Keratinocyte (primary cell): ENCODE results near the gene GAS6. TPM values are rescaled to one million over a fixed set of nuclear protein-coding genes. Genes with fewer than 3 reads are reported as not detected.
A peak's percentile ranks its signal among the peaks of the same experiment; 100 is the strongest.

Source experiments
- DNase-seq: peaks from one replicate; pipeline ENCODE4 v3.0.0-alpha.2; 2011; ENCODE audit warnings: low read depth, missing footprints, low spot score
- FAIRE-seq: peaks from 2 replicates; lab custom pipeline; 2011; peaks lifted over from hg19 to GRCh38; lab: Jason Lieb, UNC
- H2AFZ ChIP-seq: 2 replicates; pipeline ENCODE4 v1.6.0; 2012; ENCODE audit warnings: low read length, control low read depth, inconsistent platforms; ENCODE audit not compliant: control insufficient read depth
- H3K27ac ChIP-seq: 2 replicates; pipeline ENCODE4 v1.5.1; 2011; ENCODE audit warnings: low read length; ENCODE audit not compliant: control insufficient read depth, insufficient read depth
- H3K27me3 ChIP-seq: 3 replicates; pipeline ENCODE4 v1.6.0; 2011; ENCODE audit warnings: low read length; ENCODE audit not compliant: control insufficient read depth, insufficient read depth; ENCODE audit errors: extremely low read depth
- H3K36me3 ChIP-seq, 2 experiments: 2 replicates in 1 of 2; 3 replicates in 1 of 2; pipeline ENCODE4 v1.5.1; 2011; ENCODE audit warnings: low read length in 2 of 2, mild to moderate bottlenecking in 1 of 2; ENCODE audit not compliant: control insufficient read depth in 2 of 2, insufficient read depth in 2 of 2; ENCODE audit errors: extremely low read depth in 1 of 2
- H3K4me1 ChIP-seq: 3 replicates; pipeline ENCODE4 v1.5.1; 2011; ENCODE audit warnings: low read length; ENCODE audit not compliant: control insufficient read depth, insufficient read depth; ENCODE audit errors: extremely low read depth
- H3K4me2 ChIP-seq: 3 replicates; pipeline ENCODE4 v1.6.0; 2011; ENCODE audit warnings: low read depth, low read length; ENCODE audit not compliant: control insufficient read depth, insufficient read depth; ENCODE audit errors: extremely low read depth
- H3K4me3 ChIP-seq, 3 experiments: fragments of 200-600 bp in 1 of 3; sonication (generic) in 1 of 3; 2 replicates in 2 of 3; 3 replicates in 1 of 3; pipeline ENCODE4 v1.5.1; 2011 to 2016; ENCODE audit warnings: low read length in 3 of 3, mild to moderate bottlenecking in 3 of 3, control low read depth in 2 of 3, inconsistent platforms in 1 of 3, low read depth in 1 of 3, mixed read lengths in 1 of 3, mixed run types in 1 of 3, moderate library complexity in 1 of 3; ENCODE audit not compliant: control insufficient read depth in 2 of 3, insufficient read depth in 2 of 3; ENCODE audit errors: extremely low read depth in 1 of 3
- H3K79me2 ChIP-seq: 2 replicates; pipeline ENCODE4 v1.6.0; 2012; ENCODE audit warnings: low read length; ENCODE audit not compliant: control insufficient read depth, insufficient read depth
- H3K9ac ChIP-seq: 3 replicates; pipeline ENCODE4 v1.6.0; 2011; ENCODE audit warnings: low read length; ENCODE audit not compliant: control insufficient read depth, insufficient read depth; ENCODE audit errors: extremely low read depth
- H3K9me1 ChIP-seq: 3 replicates; pipeline ENCODE4 v1.6.0; 2011; ENCODE audit warnings: low read length; ENCODE audit not compliant: control insufficient read depth, insufficient read depth; ENCODE audit errors: extremely low read depth
- H3K9me3 ChIP-seq: 2 replicates; pipeline ENCODE4 v1.5.1; 2012; ENCODE audit warnings: low read depth, low read length; ENCODE audit not compliant: control insufficient read depth
- H4K20me1 ChIP-seq: 3 replicates; pipeline ENCODE4 v1.6.0; 2011; ENCODE audit warnings: low read length; ENCODE audit not compliant: control insufficient read depth, insufficient read depth; ENCODE audit errors: extremely low read depth
- EZH2 ChIP-seq: IDR thresholded peaks from one replicate; pipeline ENCODE4 v1.6.1; 2012; ENCODE audit warnings: inconsistent platforms, mild to moderate bottlenecking, low read length, moderate library complexity
- dilution Hi-C: fragments of 300-500 bp; cut with MboI; formaldehyde crosslinking; loops from one replicate; pipeline ENCODE4 v1.7.0; 2020; ENCODE audit warnings: low sequenced_read_pairs; ENCODE audit not compliant: extremely low pct_ligation_motif_present
- polyA plus RNA-seq, 5 experiments: library from polyadenylated mRNA; depleted of rRNA in 3 of 5; stranded (reverse) in 3 of 5; stranded (forward) in 1 of 5; unstranded in 1 of 5; fragments of >200 nt; gene quantifications; 1 replicate in 1 of 5; 2 replicates in 3 of 5; 3 replicates in 1 of 5; pipeline versions ENCODE4 v1.2.1 to v1.2.3, GENCODE V29; 2011 to 2012; ENCODE audit warnings: missing spikeins in 2 of 5, low read depth in 1 of 5, low replicate concordance in 1 of 5
- TF ChIP-seq, protein P1 (sequence below), 3 experiments: IDR thresholded peaks in 1 of 3; conservative IDR thresholded peaks in 1 of 3; optimal IDR thresholded peaks in 1 of 3; 2 replicates in 2 of 3; 3 replicates in 1 of 3; pipeline versions ENCODE3 to v1.5.1; 2011; ENCODE audit warnings: low read length in 3 of 3, mild to moderate bottlenecking in 3 of 3, moderate library complexity in 2 of 3, control low read depth in 1 of 3, inconsistent platforms in 1 of 3; ENCODE audit not compliant: insufficient read depth in 2 of 3; ENCODE audit errors: extremely low read depth in 1 of 3

The GAS6 gene
- polyA plus RNA-seq, 1 donor (not counting 4 experiments of a cell fraction or from before 2014, with no cell fraction given), result 163 TPM

DNA sequence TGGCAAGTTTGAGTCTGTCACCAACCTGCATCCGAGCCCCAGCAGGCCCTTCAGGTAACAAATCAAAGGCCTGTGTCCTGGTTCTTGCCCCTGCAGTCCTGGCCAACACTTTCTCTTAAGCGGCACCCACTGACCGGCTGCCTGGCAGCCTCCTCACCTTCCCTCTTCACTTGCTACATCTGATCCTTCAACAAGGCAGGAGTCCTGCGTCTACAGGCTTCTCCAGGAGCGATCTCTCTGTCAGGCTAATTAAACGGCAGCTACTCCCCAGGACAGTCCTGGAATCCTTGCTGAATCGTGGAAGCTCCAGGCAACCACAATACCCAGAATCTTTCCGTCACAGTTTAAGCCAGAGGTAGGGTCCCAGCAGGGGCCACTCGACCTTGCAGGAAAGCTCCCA, 41.1 kb upstream of the GAS6 start:
- no peak overlapping the region for H3K4me3 ChIP-seq
- no peaks in the 10 kb centered on the region for H4K20me1 ChIP-seq
- no peaks in the 10 kb centered on the region for H3K9me3 ChIP-seq
- H3K9me1 ChIP-seq, result no peaks in the 10 kb centered on the region
- FAIRE-seq (peak; percentile 26), DNase-seq (no peak)
- no peak overlapping the region for H2AFZ ChIP-seq
- no peaks in the 10 kb centered on the region for H3K27me3 ChIP-seq
- H3K9ac ChIP-seq, result no peak overlapping the region
- no peaks in the 10 kb centered on the region for H3K79me2 ChIP-seq
- H3K36me3 ChIP-seq, result no peaks in the 10 kb centered on the region
- TF ChIP-seq EZH2, result no peak
- TF ChIP-seq, protein P1, sequence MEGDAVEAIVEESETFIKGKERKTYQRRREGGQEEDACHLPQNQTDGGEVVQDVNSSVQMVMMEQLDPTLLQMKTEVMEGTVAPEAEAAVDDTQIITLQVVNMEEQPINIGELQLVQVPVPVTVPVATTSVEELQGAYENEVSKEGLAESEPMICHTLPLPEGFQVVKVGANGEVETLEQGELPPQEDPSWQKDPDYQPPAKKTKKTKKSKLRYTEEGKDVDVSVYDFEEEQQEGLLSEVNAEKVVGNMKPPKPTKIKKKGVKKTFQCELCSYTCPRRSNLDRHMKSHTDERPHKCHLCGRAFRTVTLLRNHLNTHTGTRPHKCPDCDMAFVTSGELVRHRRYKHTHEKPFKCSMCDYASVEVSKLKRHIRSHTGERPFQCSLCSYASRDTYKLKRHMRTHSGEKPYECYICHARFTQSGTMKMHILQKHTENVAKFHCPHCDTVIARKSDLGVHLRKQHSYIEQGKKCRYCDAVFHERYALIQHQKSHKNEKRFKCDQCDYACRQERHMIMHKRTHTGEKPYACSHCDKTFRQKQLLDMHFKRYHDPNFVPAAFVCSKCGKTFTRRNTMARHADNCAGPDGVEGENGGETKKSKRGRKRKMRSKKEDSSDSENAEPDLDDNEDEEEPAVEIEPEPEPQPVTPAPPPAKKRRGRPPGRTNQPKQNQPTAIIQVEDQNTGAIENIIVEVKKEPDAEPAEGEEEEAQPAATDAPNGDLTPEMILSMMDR (optimal IDR thresholded peaks at IDR 0.05 in 1 of 3, IDR thresholded peaks at IDR 0.05 in 1 of 3, conservative IDR thresholded peaks at IDR 0.05 in 1 of 3; ENCODE audit: extremely low read depth in 1 of 3, insufficient read depth in 2 of 3, low read length in 3 of 3), result no peak
- H3K27ac ChIP-seq, result no peak overlapping the region
- peaks cover 8% of the 10 kb centered on the region for H3K4me1 ChIP-seq
- no peak overlapping the region for H3K4me2 ChIP-seq
- dilution Hi-C loops, result no loop called here

DNA sequence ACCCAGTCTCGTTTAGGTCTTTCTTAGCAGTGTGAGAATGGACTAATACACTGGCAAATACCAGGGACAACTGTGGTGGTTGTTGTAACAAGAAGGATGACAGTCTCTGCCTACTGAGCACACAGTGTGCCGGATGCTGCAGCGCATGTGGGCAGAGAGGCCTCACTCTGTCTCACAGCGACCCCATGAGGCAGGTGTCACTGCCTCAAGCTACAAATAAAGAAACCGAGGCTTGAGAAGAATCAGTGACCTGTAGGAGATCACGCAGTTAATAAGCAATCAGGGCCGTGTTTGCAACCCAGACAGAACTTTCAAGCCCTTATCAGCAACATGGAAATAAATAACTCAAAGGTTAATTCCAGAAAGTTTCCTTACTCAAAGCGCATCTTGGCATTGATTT, 40.5 kb upstream of the GAS6 start:
- Histone ChIP-seq H3K9me1 (no peaks in the 10 kb centered on the region), H3K4me1 (peaks cover 8% of the 10 kb centered on the region), H4K20me1 (no peaks in the 10 kb centered on the region), H3K4me3 (no peak overlapping the region), H3K9me3 (no peaks in the 10 kb centered on the region), H3K4me2 (no peak overlapping the region), H3K27me3 (no peaks in the 10 kb centered on the region), H3K36me3 (no peaks in the 10 kb centered on the region), H3K27ac (no peak overlapping the region), H3K79me2 (no peaks in the 10 kb centered on the region), H2AFZ (no peak overlapping the region), H3K9ac (no peak overlapping the region)
- peak; percentile 23 for FAIRE-seq
- dilution Hi-C loops, result no loop called here
- DNase-seq, result no peak
- TF ChIP-seq EZH2, result no peak
- TF ChIP-seq, protein P1 (optimal IDR thresholded peaks at IDR 0.05 in 1 of 3, IDR thresholded peaks at IDR 0.05 in 1 of 3, conservative IDR thresholded peaks at IDR 0.05 in 1 of 3; ENCODE audit: extremely low read depth in 1 of 3, insufficient read depth in 2 of 3, low read length in 3 of 3), result peak; percentile 24 to 76 (median 42)
